ENCODE measurements around the gene ZFAND2B.

GRCh38 chr2:219210196-219210885, 3.8 kb downstream of the ZFAND2B start:
- TF ChIP-seq CTCF (IDR thresholded peaks at IDR 0.05), result no peak
- no peak for TF ChIP-seq POLR2A (IDR thresholded peaks at IDR 0.05)
